ENCODE measurements around the gene MLC1. TPM values are rescaled to one million over a fixed set of nuclear protein-coding genes. Genes with fewer than 3 reads are reported as not detected.

The MLC1 gene
- total RNA-seq, 4 donors from 2014 or later, result 0.49 to 3.4 (median 0.70) TPM

DNA sequence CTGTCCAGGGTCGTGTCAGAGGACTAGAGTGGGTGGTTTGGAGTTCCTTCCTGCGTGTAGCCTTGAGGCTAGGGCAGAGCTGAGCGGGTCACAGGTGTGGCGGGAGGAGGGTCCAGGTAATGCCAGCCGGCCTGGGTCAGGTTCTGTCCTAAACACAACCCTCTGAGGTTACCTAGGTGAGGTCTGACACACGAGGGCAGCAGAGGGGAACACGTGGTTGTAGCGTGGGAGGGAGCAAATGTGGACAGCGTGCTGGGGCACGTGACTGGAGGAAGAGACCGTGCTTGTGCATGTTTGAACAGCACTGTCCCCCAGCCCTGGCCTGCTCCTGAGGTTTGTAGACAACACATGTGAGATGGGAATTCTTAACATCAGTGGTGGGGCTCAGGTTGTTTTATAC lies 17.7 kb upstream of the MLC1 start:
- no peak for TF ChIP-seq EP300 (IDR thresholded peaks at IDR 0.05)
- TF ChIP-seq POLR2A (IDR thresholded peaks at IDR 0.05), result no peak
- TF ChIP-seq POLR2AphosphoS5 (IDR thresholded peaks at IDR 0.05), result no peak
- TF ChIP-seq, protein P1, sequence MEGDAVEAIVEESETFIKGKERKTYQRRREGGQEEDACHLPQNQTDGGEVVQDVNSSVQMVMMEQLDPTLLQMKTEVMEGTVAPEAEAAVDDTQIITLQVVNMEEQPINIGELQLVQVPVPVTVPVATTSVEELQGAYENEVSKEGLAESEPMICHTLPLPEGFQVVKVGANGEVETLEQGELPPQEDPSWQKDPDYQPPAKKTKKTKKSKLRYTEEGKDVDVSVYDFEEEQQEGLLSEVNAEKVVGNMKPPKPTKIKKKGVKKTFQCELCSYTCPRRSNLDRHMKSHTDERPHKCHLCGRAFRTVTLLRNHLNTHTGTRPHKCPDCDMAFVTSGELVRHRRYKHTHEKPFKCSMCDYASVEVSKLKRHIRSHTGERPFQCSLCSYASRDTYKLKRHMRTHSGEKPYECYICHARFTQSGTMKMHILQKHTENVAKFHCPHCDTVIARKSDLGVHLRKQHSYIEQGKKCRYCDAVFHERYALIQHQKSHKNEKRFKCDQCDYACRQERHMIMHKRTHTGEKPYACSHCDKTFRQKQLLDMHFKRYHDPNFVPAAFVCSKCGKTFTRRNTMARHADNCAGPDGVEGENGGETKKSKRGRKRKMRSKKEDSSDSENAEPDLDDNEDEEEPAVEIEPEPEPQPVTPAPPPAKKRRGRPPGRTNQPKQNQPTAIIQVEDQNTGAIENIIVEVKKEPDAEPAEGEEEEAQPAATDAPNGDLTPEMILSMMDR (IDR thresholded peaks at IDR 0.05), result no peak
- Histone ChIP-seq H3K27ac (no peak overlapping the region), H3K27me3 (peaks cover 9% of the 10 kb centered on the region), H3K36me3 (no peaks in the 10 kb centered on the region), H3K4me3 (no peak overlapping the region), H3K4me1 (no peaks in the 10 kb centered on the region), H3K9me3 (no peaks in the 10 kb centered on the region)
- 43% methylated on average over 11 of the region's 11 CpGs for WGBS
- no peak for DNase-seq (ENCODE audit: low spot score in 2 of 2)

DNA sequence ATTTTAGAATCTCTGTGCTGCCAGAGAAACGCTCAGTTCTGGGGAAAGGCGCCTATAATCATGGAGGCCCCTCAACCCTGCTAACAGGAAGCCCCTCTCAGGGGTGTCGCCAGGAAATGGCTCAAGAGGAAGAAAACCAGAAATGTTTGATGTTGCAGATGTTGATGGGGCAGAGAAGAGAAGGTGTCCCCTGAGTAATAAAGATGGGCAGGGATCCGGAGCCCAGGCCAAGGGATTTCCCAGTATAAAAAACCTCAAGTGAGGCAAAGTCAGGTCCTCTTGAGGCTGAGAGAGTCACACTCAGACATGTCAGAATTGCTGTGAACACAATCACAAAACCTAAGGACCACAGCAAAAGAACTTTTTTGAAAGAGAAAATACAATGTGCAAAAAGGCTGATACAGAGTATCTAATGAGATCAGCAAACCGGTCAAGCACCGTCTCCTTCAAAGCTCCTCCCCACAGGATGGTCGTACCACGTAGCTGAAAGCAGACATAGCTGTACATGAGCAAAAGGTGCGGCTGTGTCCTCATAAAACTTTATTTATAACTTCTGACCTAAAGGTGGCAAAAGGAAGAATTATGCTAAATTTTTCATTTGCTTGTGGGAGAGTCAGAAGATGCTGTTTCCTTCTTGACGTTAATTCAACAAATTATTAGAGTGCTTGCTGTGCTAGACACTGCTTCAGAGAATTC lies 16.8 kb upstream of the MLC1 start:
- no peak overlapping the region for H3K27ac ChIP-seq
- H3K36me3 ChIP-seq, result no peaks in the 10 kb centered on the region
- TF ChIP-seq POLR2A (IDR thresholded peaks at IDR 0.05), result no peak
- no peak for TF ChIP-seq POLR2AphosphoS5 (IDR thresholded peaks at IDR 0.05)
- no peak for TF ChIP-seq EP300 (IDR thresholded peaks at IDR 0.05)
- WGBS, result 65% methylated on average over 10 of the region's 10 CpGs
- no peak for DNase-seq (ENCODE audit: low spot score in 2 of 2)
- H3K4me3 ChIP-seq, result no peak overlapping the region
- H3K9me3 ChIP-seq, result no peaks in the 10 kb centered on the region
- H3K4me1 ChIP-seq, result no peaks in the 10 kb centered on the region
- H3K27me3 ChIP-seq, result peaks cover 12% of the 10 kb centered on the region

DNA sequence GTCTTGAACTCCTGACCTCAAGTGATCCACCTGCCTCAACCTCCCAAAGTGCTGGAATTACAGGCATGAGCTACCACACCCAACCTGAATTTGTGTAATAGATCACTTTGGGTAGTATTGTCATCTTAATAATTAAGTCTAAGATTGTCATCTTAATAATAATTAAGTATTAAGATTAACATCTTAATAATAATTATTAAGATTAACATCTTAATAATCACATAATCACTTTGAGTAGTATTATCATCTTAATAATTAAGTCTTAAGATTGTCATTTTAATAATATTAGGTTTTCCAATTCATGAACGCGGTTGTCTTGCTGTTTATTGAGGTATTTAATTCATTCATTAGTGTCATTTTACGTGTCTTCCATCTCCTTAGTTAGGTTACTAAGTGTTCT lies 12.8 kb upstream of the MLC1 start:
- TF ChIP-seq POLR2A (IDR thresholded peaks at IDR 0.05), result no peak
- TF ChIP-seq, protein P1 (IDR thresholded peaks at IDR 0.05), result no peak
- TF ChIP-seq EP300 (IDR thresholded peaks at IDR 0.05), result no peak
- TF ChIP-seq POLR2AphosphoS5 (IDR thresholded peaks at IDR 0.05), result no peak
- WGBS, result 95% methylated on average over 3 of the region's 3 CpGs
- H3K4me3 ChIP-seq, result no peak overlapping the region
- H3K27ac ChIP-seq, result no peak overlapping the region
- H3K27me3 ChIP-seq, result peaks cover 10% of the 10 kb centered on the region
- no peaks in the 10 kb centered on the region for H3K36me3 ChIP-seq
- no peaks in the 10 kb centered on the region for H3K9me3 ChIP-seq
- no peak for DNase-seq (ENCODE audit: low spot score in 2 of 2)
- H3K4me1 ChIP-seq, result no peaks in the 10 kb centered on the region

DNA sequence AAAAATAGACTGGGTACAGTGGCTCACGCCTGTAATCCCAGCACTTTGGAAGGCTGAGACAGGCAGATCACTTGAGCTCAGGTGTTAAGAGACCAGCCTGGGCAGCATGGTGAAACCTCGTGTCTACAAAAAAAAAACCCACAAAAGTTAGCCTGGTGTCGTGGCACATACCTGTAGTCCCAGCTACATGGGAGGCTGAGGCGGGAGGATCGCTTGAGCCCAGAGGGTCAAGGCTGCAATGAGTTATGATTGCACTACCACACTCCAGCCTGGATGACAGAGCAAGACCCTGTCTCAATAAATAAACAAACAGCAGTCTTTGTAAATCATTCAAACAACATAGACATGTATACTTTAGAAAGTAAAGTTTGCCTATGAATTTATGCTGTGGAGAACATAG lies 7.1 kb upstream of the MLC1 start:
- H3K4me3 ChIP-seq, result no peak overlapping the region
- H3K27me3 ChIP-seq, result peaks cover 25% of the 10 kb centered on the region
- TF ChIP-seq, protein P1 (IDR thresholded peaks at IDR 0.05), result no peak
- no peak for TF ChIP-seq EP300 (IDR thresholded peaks at IDR 0.05)
- TF ChIP-seq POLR2AphosphoS5 (IDR thresholded peaks at IDR 0.05), result no peak
- TF ChIP-seq POLR2A (IDR thresholded peaks at IDR 0.05), result no peak
- H3K4me1 ChIP-seq, result no peaks in the 10 kb centered on the region
- WGBS, result 68% methylated on average over 5 of the region's 5 CpGs
- no peaks in the 10 kb centered on the region for H3K36me3 ChIP-seq
- no peak overlapping the region for H3K27ac ChIP-seq
- no peak for DNase-seq (ENCODE audit: low spot score in 2 of 2)
- H3K9me3 ChIP-seq, result no peaks in the 10 kb centered on the region

DNA sequence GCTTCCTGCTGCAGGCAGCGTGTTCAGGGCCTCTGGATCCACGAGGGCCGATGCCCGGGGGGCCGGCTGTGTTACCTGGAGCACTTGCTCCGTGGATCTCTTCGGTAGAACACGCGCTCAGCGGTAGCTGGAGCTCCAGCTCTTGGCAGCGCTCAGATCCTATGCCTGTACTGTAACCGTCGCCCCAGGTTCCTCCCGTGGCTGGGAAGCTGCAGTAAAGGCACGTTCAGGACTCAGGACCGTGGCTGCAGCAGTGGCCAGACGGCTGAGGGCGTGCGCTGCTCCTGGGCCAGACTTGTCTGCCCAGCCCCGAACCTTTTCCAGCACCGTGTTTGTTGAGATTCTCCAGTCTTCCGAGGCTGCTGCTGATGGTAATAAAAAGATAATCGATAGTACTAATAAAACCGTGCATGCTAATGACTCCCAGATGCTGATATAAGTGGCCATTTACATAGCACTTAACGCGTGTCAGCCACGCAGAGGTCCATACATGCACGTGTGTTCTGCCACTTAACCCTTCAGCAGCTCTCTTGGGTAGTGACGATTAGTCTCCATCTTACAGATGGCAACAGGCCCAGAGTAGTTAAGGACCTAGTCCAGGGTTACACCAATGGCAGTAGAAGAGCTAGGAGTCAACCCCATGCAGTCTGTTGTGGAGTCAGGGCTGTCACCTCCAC lies 6.0 kb upstream of the MLC1 start:
- TF ChIP-seq POLR2A (IDR thresholded peaks at IDR 0.05), result no peak
- TF ChIP-seq, protein P1 (IDR thresholded peaks at IDR 0.05), result no peak
- TF ChIP-seq POLR2AphosphoS5 (IDR thresholded peaks at IDR 0.05), result no peak
- TF ChIP-seq EP300 (IDR thresholded peaks at IDR 0.05), result no peak

More for the DNA sequence above, 6.0 kb upstream of the MLC1 start:
- 78% methylated on average over 29 of the region's 29 CpGs for WGBS
- Histone ChIP-seq H3K4me3 (no peak overlapping the region), H3K27ac (no peak overlapping the region), H3K27me3 (peaks cover 24% of the 10 kb centered on the region), H3K36me3 (no peaks in the 10 kb centered on the region), H3K4me1 (no peaks in the 10 kb centered on the region), H3K9me3 (no peaks in the 10 kb centered on the region)
- DNase-seq (ENCODE audit: low spot score in 2 of 2), result no peak
